NCI-H2196 treated with DMSO at 0.1 percent for 48 hours (cell line): ENCODE data around the gene CCZ1.
"Not testable (repeated sequence)": the region's sequence is repeated elsewhere in the genome, so short reads cannot be mapped to it uniquely, and the experiment has no call there.

Source experiments
- DNase-seq: peaks from one replicate; lab custom pipeline; 2025; ENCODE audit not compliant: unreplicated experiment; lab: John Stamatoyannopoulos, UW

The CCZ1 gene

GRCh38 chr7:5904726-5905125, 6.2 kb downstream of the CCZ1 start:
- DNase-seq = not testable (repeated sequence)

- DNase-seq = not testable (repeated sequence)
These were observed 10.3 kb downstream of the CCZ1 start for GRCh38 chr7:5908835-5909234.

- DNase-seq = not testable (repeated sequence)
These were observed 18.0 kb downstream of the CCZ1 start for GRCh38 chr7:5916529-5916928.

GRCh38 chr7:5924180-5924579, 25.6 kb downstream of the CCZ1 start:
- DNase-seq = not testable (repeated sequence)

- DNase-seq = not testable (repeated sequence)
These were observed 26.1 kb downstream of the CCZ1 start for GRCh38 chr7:5924630-5925029.

GRCh38 chr7:5926263-5926870, 27.8 kb downstream of the CCZ1 start:
- DNase-seq = not testable (repeated sequence)

- not testable (repeated sequence) for DNase-seq
These were observed 31.8 kb downstream of the CCZ1 start for GRCh38 chr7:5930290-5930689.

GRCh38 chr7:5931250-5931649, 32.7 kb downstream of the CCZ1 start:
- not testable (repeated sequence) for DNase-seq

- not testable (repeated sequence) for DNase-seq
These were observed 33.5 kb downstream of the CCZ1 start for GRCh38 chr7:5931905-5932644.

GRCh38 chr7:5934945-5935450, 36.5 kb downstream of the CCZ1 start:
- not testable (repeated sequence) for DNase-seq

GRCh38 chr7:5963205-5963604, 64.7 kb downstream of the CCZ1 start:
- DNase-seq = not testable (repeated sequence)

GRCh38 chr7:5963810-5964209, 65.3 kb downstream of the CCZ1 start:
- not testable (repeated sequence) for DNase-seq

- DNase-seq = not testable (repeated sequence)
These were observed 71.9 kb downstream of the CCZ1 start, which contains the start of gene RSPH10B for GRCh38 chr7:5970347-5970911. RSPH10B (minus strand) TSS chr7:5970689; CDS start chr7:5967116, 3,573 bp downstream.

GRCh38 chr7:5973580-5973979, 75.0 kb downstream of the CCZ1 start:
- not testable (repeated sequence) for DNase-seq
